A549 (cell line): Measurements from ENCODE around the gene KCNQ1.

Experiments
- CTCF ChIP-seq: fragments of >200 bp; sonication (Bioruptor Twin); formaldehyde crosslinking; IDR thresholded peaks from 3 replicates; pipeline ENCODE4 v1.5.1; 2016
- JUN ChIP-seq, 2 experiments: fragments of >200 bp; sonication (Bioruptor Twin); formaldehyde crosslinking; IDR thresholded peaks; 2 replicates in 1 of 2; 3 replicates in 1 of 2; pipeline ENCODE4 v1.6.1; 2016 to 2017
- NPAS2 ChIP-seq: fragments of 250-450 bp; sonication (Bioruptor Pico); IDR thresholded peaks from 2 replicates; pipeline ENCODE4 v1.8.0; 2022; ENCODE audit warnings: mild to moderate bottlenecking, moderate library complexity, borderline replicate concordance

GRCh38 chr11:2428322-2428795 is 16.4 kb upstream of the KCNQ1 start:
- TF ChIP-seq JUN (IDR thresholded peaks at IDR 0.05) = no peak
- TF ChIP-seq NPAS2 (CRISPR knock-in tag) = no peak
- peak; percentile 62 for TF ChIP-seq CTCF
